Endothelial cell of umbilical vein (primary cell): ENCODE measurements around the gene FYB2. TPM values are rescaled to one million over a fixed set of nuclear protein-coding genes. Genes with fewer than 3 reads are reported as not detected.

Source experiments
- BruUV-seq: library from RNA; stranded (reverse); fragments of 400-500 nt; replicated peaks from 2 replicates; lab custom pipeline; 2021; lab: Mats Ljungman, UMichigan
- CTCF ChIA-PET: fragments of 300-600, 350-600 bp; sonication (Branson Sonifier 250); formaldehyde crosslinking; loops from one replicate; lab custom pipeline; 2021; ENCODE audit warnings: antibody characterized with exemption, inconsistent platforms; lab: Charles Lee
- POLR2A ChIA-PET: fragments of 300-600, 350-600 bp; sonication (Branson Sonifier 250); formaldehyde crosslinking; loops from one replicate; lab custom pipeline; 2021; ENCODE audit warnings: antibody characterized with exemption, inconsistent platforms; lab: Charles Lee
- DNase-seq: peaks from one replicate; pipeline ENCODE4 v3.0.0-alpha.2; 2011; ENCODE audit warnings: low read depth, low spot score
- FAIRE-seq: peaks from 2 replicates; lab custom pipeline; 2011; peaks lifted over from hg19 to GRCh38; lab: Jason Lieb, UNC
- H2AFZ ChIP-seq: 2 replicates; pipeline ENCODE4 v1.6.0; 2012; ENCODE audit warnings: low read depth, low read length, control low read depth, inconsistent platforms
- H3K27ac ChIP-seq: 2 replicates; pipeline ENCODE4 v1.5.1; 2011; ENCODE audit warnings: low read depth, mild to moderate bottlenecking, control low read depth, low read length, moderate library complexity; ENCODE audit not compliant: insufficient read depth
- H3K27me3 ChIP-seq, 2 experiments: 2 replicates each; pipeline versions ENCODE4 v1.6.0 to v1.6.1; 2011; ENCODE audit warnings: low read length in 2 of 2, mixed read lengths in 1 of 2; ENCODE audit not compliant: control insufficient read depth in 2 of 2, insufficient read depth in 2 of 2
- H3K36me3 ChIP-seq, 2 experiments: 2 replicates in 1 of 2; 3 replicates in 1 of 2; pipeline ENCODE4 v1.5.1; 2011; ENCODE audit warnings: low read length in 2 of 2, mild to moderate bottlenecking in 1 of 2, moderate library complexity in 1 of 2; ENCODE audit not compliant: control insufficient read depth in 2 of 2, insufficient read depth in 2 of 2; ENCODE audit errors: extremely low read depth in 1 of 2
- H3K4me1 ChIP-seq: 3 replicates; pipeline ENCODE4 v1.5.1; 2011; ENCODE audit warnings: mild to moderate bottlenecking, low read length; ENCODE audit not compliant: control insufficient read depth, insufficient read depth; ENCODE audit errors: extremely low read depth
- H3K4me2 ChIP-seq: 2 replicates; pipeline ENCODE4 v1.6.1; 2011; ENCODE audit warnings: low read length, control low read depth, mixed read lengths; ENCODE audit not compliant: insufficient read depth
- H3K4me3 ChIP-seq, 3 experiments: fragments of 200-600 bp in 1 of 3; sonication (generic), shearing (Covaris generic) in 1 of 3; replicated peaks in 1 of 3; 2 replicates each; pipeline ENCODE4 v1.5.1; 2011 to 2016; ENCODE audit warnings: control low read depth in 3 of 3, low read length in 3 of 3, mild to moderate bottlenecking in 2 of 3, inconsistent platforms in 1 of 3, low read depth in 1 of 3, moderate library complexity in 1 of 3; ENCODE audit not compliant: insufficient read depth in 1 of 3
- H3K79me2 ChIP-seq: 2 replicates; pipeline ENCODE4 v1.6.0; 2012; ENCODE audit warnings: low read length, inconsistent platforms; ENCODE audit not compliant: control insufficient read depth, insufficient read depth
- H3K9ac ChIP-seq: replicated peaks from 2 replicates; pipeline ENCODE3; 2011; ENCODE audit warnings: low read length, control low read depth; ENCODE audit not compliant: insufficient read depth; ENCODE audit errors: extremely low read depth
- H3K9me1 ChIP-seq: replicated peaks from 3 replicates; pipeline ENCODE4 v1.6.0; 2011; ENCODE audit warnings: mild to moderate bottlenecking, low read length; ENCODE audit not compliant: control insufficient read depth, insufficient read depth; ENCODE audit errors: extremely low read depth
- H3K9me3 ChIP-seq: replicated peaks from 2 replicates; pipeline ENCODE4 v1.5.1; 2012; ENCODE audit warnings: low read length, inconsistent platforms; ENCODE audit not compliant: control insufficient read depth, insufficient read depth
- H4K20me1 ChIP-seq: replicated peaks from 2 replicates; pipeline ENCODE3; 2011; ENCODE audit warnings: mild to moderate bottlenecking, low read length; ENCODE audit not compliant: control insufficient read depth, insufficient read depth; ENCODE audit errors: extremely low read depth
- CTCF ChIP-seq, 2 donors: IDR thresholded peaks; 1 replicate in 1 of 2; 2 replicates in 1 of 2; pipeline ENCODE4 v1.5.1; 2011; ENCODE audit warnings: low read length in 2 of 2, mild to moderate bottlenecking in 2 of 2, moderate library complexity in 2 of 2, control low read depth in 1 of 2, inconsistent platforms in 1 of 2, low read depth in 1 of 2; ENCODE audit not compliant: insufficient read depth in 1 of 2; ENCODE audit errors: extremely low read depth in 1 of 2
- EZH2 ChIP-seq: IDR thresholded peaks from 2 replicates; pipeline ENCODE4 v1.6.1; 2012; ENCODE audit warnings: borderline replicate concordance, low read depth, mild to moderate bottlenecking, moderate library complexity, low read length, inconsistent platforms; ENCODE audit not compliant: severe bottlenecking
- FOS ChIP-seq: IDR thresholded peaks from 2 replicates; pipeline ENCODE4 v1.6.1; 2011; ENCODE audit warnings: mild to moderate bottlenecking, low read length, moderate library complexity, borderline replicate concordance; ENCODE audit not compliant: insufficient read depth
- GATA2 ChIP-seq: IDR thresholded peaks from 2 replicates; pipeline ENCODE4 v1.7.0; 2011; ENCODE audit warnings: low read depth, mild to moderate bottlenecking, moderate library complexity, mixed read lengths, low read length; ENCODE audit not compliant: insufficient read length, insufficient read depth
- JUN ChIP-seq: IDR thresholded peaks from 2 replicates; pipeline ENCODE4 v1.6.1; 2011; ENCODE audit warnings: borderline replicate concordance, low read depth; ENCODE audit not compliant: insufficient read length, insufficient read depth
- MAX ChIP-seq: IDR thresholded peaks from 2 replicates; pipeline ENCODE4 v1.6.1; 2011; ENCODE audit not compliant: insufficient read depth, insufficient read length
- MYC ChIP-seq: IDR thresholded peaks from one replicate; pipeline ENCODE4 v1.6.1; 2011; ENCODE audit warnings: mild to moderate bottlenecking, low read depth, low read length
- POLR2A ChIP-seq: IDR thresholded peaks from 2 replicates; pipeline ENCODE4 v1.6.1; 2012; ENCODE audit warnings: low read depth, mild to moderate bottlenecking, control low read depth, low read length
- POLR2AphosphoS5 ChIP-seq: IDR thresholded peaks from 2 replicates; pipeline ENCODE4 v1.6.1; 2012; ENCODE audit warnings: low read depth, mild to moderate bottlenecking, control low read depth, low read length, moderate library complexity; ENCODE audit not compliant: insufficient read depth
- dilution Hi-C: fragments of 300-500 bp; cut with MboI; formaldehyde crosslinking; loops from one replicate; pipeline ENCODE4 v1.15.0; 2019; ENCODE audit warnings: low sequenced_read_pairs; ENCODE audit not compliant: extremely low pct_ligation_motif_present
- intact Hi-C: fragments of 100-400 bp; cut with micrococcal nuclease; formaldehyde crosslinking; loops from one replicate; pipeline ENCODE4 v1.10.0; 2022
- polyA plus RNA-seq, 4 experiments: library from polyadenylated mRNA; depleted of rRNA in 3 of 4; stranded (reverse) in 3 of 4; unstranded in 1 of 4; fragments of >200 nt; gene quantifications; 2 replicates each; pipeline versions ENCODE4 v1.2.1 to v1.2.3, GENCODE V29; 2011 to 2012; ENCODE audit warnings: missing spikeins in 1 of 4
- total RNA-seq: library from RNA; stranded (reverse); gene quantifications from 2 replicates; pipeline ENCODE4 v1.2.3, GENCODE V29; 2021

FYB2 gene
- total and polyA plus RNA-seq, 2 donors (not counting 3 experiments of a cell fraction or from before 2014, with no cell fraction given): not detected

DNA sequence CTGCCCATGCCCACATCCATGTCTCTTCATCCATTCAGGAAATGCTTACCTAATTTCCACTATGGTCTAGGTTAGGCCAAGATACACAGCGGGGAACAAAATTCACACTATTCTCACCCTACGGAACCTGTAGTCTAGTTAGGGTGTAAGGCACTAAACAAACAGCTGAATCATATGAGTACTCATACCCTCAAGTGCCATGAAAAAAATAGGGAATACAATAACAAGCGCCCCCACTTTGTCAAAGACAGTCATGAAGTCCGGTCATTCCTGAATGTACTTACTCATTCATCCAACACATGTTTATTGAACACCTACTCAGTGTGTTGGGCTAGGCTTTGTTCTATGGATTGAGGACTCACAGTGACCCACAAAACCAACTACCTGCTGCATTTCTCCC is 6.2 kb upstream of the FYB2 start:
- Histone ChIP-seq H3K27me3 (no peaks in the 10 kb centered on the region), H3K9me1 (no peaks in the 10 kb centered on the region), H4K20me1 (no peaks in the 10 kb centered on the region), H3K9ac (no peak overlapping the region), H3K4me2 (no peak overlapping the region), H3K36me3 (no peaks in the 10 kb centered on the region), H2AFZ (no peak overlapping the region), H3K27ac (no peak overlapping the region), H3K4me1 (no peaks in the 10 kb centered on the region), H3K9me3 (no peaks in the 10 kb centered on the region), H3K4me3 (no peak overlapping the region), H3K79me2 (no peaks in the 10 kb centered on the region)
- no TSS peak for BruUV-seq
- FAIRE-seq (no peak), DNase-seq (no peak)
- ChIA-PET CTCF (no interaction called here), POLR2A (no interaction called here)
- intact Hi-C loops (loop anchor here (10.0 kb wide), 1 partner anchor 1681 kb away; no protein-coding TSS in a partner anchor), dilution Hi-C loops (no loop called here)
- TF ChIP-seq FOS (no peak), MYC (no peak), CTCF (IDR thresholded peaks at IDR 0.05; ENCODE audit: extremely low read depth in 1 of 2, insufficient read depth in 1 of 2, low read depth in 1 of 2, low read length in 2 of 2) (no peak), EZH2 (no peak), JUN (no peak), POLR2A (no peak), GATA2 (no peak), POLR2AphosphoS5 (no peak), MAX (no peak)
